Endothelial cell of umbilical vein (primary cell): ENCODE results near the gene STIM1. TPM values are rescaled to one million over a fixed set of nuclear protein-coding genes. Genes with fewer than 3 reads are reported as not detected.

Experiments
- BruUV-seq: library from RNA; stranded (reverse); fragments of 400-500 nt; replicated peaks from 2 replicates; lab custom pipeline; 2021; lab: Mats Ljungman, UMichigan
- CTCF ChIA-PET: fragments of 300-600, 350-600 bp; sonication (Branson Sonifier 250); formaldehyde crosslinking; loops from one replicate; lab custom pipeline; 2021; ENCODE audit warnings: antibody characterized with exemption, inconsistent platforms; lab: Charles Lee
- POLR2A ChIA-PET: fragments of 300-600, 350-600 bp; sonication (Branson Sonifier 250); formaldehyde crosslinking; loops from one replicate; lab custom pipeline; 2021; ENCODE audit warnings: antibody characterized with exemption, inconsistent platforms; lab: Charles Lee
- DNase-seq: peaks from one replicate; pipeline ENCODE4 v3.0.0-alpha.2; 2011; ENCODE audit warnings: low read depth, low spot score
- FAIRE-seq: peaks from 2 replicates; lab custom pipeline; 2011; peaks lifted over from hg19 to GRCh38; lab: Jason Lieb, UNC
- H2AFZ ChIP-seq: 2 replicates; pipeline ENCODE4 v1.6.0; 2012; ENCODE audit warnings: low read depth, low read length, control low read depth, inconsistent platforms
- H3K27ac ChIP-seq: 2 replicates; pipeline ENCODE4 v1.5.1; 2011; ENCODE audit warnings: low read depth, mild to moderate bottlenecking, control low read depth, low read length, moderate library complexity; ENCODE audit not compliant: insufficient read depth
- H3K27me3 ChIP-seq, 2 experiments: 2 replicates each; pipeline versions ENCODE4 v1.6.0 to v1.6.1; 2011; ENCODE audit warnings: low read length in 2 of 2, mixed read lengths in 1 of 2; ENCODE audit not compliant: control insufficient read depth in 2 of 2, insufficient read depth in 2 of 2
- H3K36me3 ChIP-seq, 2 experiments: 2 replicates in 1 of 2; 3 replicates in 1 of 2; pipeline ENCODE4 v1.5.1; 2011; ENCODE audit warnings: low read length in 2 of 2, mild to moderate bottlenecking in 1 of 2, moderate library complexity in 1 of 2; ENCODE audit not compliant: control insufficient read depth in 2 of 2, insufficient read depth in 2 of 2; ENCODE audit errors: extremely low read depth in 1 of 2
- H3K4me1 ChIP-seq: 3 replicates; pipeline ENCODE4 v1.5.1; 2011; ENCODE audit warnings: mild to moderate bottlenecking, low read length; ENCODE audit not compliant: control insufficient read depth, insufficient read depth; ENCODE audit errors: extremely low read depth
- H3K4me2 ChIP-seq: 2 replicates; pipeline ENCODE4 v1.6.1; 2011; ENCODE audit warnings: low read length, control low read depth, mixed read lengths; ENCODE audit not compliant: insufficient read depth
- H3K4me3 ChIP-seq, 3 experiments: fragments of 200-600 bp in 1 of 3; sonication (generic), shearing (Covaris generic) in 1 of 3; replicated peaks in 1 of 3; 2 replicates each; pipeline ENCODE4 v1.5.1; 2011 to 2016; ENCODE audit warnings: control low read depth in 3 of 3, low read length in 3 of 3, mild to moderate bottlenecking in 2 of 3, inconsistent platforms in 1 of 3, low read depth in 1 of 3, moderate library complexity in 1 of 3; ENCODE audit not compliant: insufficient read depth in 1 of 3
- H3K79me2 ChIP-seq: 2 replicates; pipeline ENCODE4 v1.6.0; 2012; ENCODE audit warnings: low read length, inconsistent platforms; ENCODE audit not compliant: control insufficient read depth, insufficient read depth
- H3K9ac ChIP-seq: replicated peaks from 2 replicates; pipeline ENCODE3; 2011; ENCODE audit warnings: low read length, control low read depth; ENCODE audit not compliant: insufficient read depth; ENCODE audit errors: extremely low read depth
- H3K9me1 ChIP-seq: replicated peaks from 3 replicates; pipeline ENCODE4 v1.6.0; 2011; ENCODE audit warnings: mild to moderate bottlenecking, low read length; ENCODE audit not compliant: control insufficient read depth, insufficient read depth; ENCODE audit errors: extremely low read depth
- H3K9me3 ChIP-seq: replicated peaks from 2 replicates; pipeline ENCODE4 v1.5.1; 2012; ENCODE audit warnings: low read length, inconsistent platforms; ENCODE audit not compliant: control insufficient read depth, insufficient read depth
- H4K20me1 ChIP-seq: replicated peaks from 2 replicates; pipeline ENCODE3; 2011; ENCODE audit warnings: mild to moderate bottlenecking, low read length; ENCODE audit not compliant: control insufficient read depth, insufficient read depth; ENCODE audit errors: extremely low read depth
- CTCF ChIP-seq, 2 donors: IDR thresholded peaks; 1 replicate in 1 of 2; 2 replicates in 1 of 2; pipeline ENCODE4 v1.5.1; 2011; ENCODE audit warnings: low read length in 2 of 2, mild to moderate bottlenecking in 2 of 2, moderate library complexity in 2 of 2, control low read depth in 1 of 2, inconsistent platforms in 1 of 2, low read depth in 1 of 2; ENCODE audit not compliant: insufficient read depth in 1 of 2; ENCODE audit errors: extremely low read depth in 1 of 2
- EZH2 ChIP-seq: IDR thresholded peaks from 2 replicates; pipeline ENCODE4 v1.6.1; 2012; ENCODE audit warnings: borderline replicate concordance, low read depth, mild to moderate bottlenecking, moderate library complexity, low read length, inconsistent platforms; ENCODE audit not compliant: severe bottlenecking
- FOS ChIP-seq: IDR thresholded peaks from 2 replicates; pipeline ENCODE4 v1.6.1; 2011; ENCODE audit warnings: mild to moderate bottlenecking, low read length, moderate library complexity, borderline replicate concordance; ENCODE audit not compliant: insufficient read depth
- GATA2 ChIP-seq: IDR thresholded peaks from 2 replicates; pipeline ENCODE4 v1.7.0; 2011; ENCODE audit warnings: low read depth, mild to moderate bottlenecking, moderate library complexity, mixed read lengths, low read length; ENCODE audit not compliant: insufficient read length, insufficient read depth
- JUN ChIP-seq: IDR thresholded peaks from 2 replicates; pipeline ENCODE4 v1.6.1; 2011; ENCODE audit warnings: borderline replicate concordance, low read depth; ENCODE audit not compliant: insufficient read length, insufficient read depth
- MAX ChIP-seq: IDR thresholded peaks from 2 replicates; pipeline ENCODE4 v1.6.1; 2011; ENCODE audit not compliant: insufficient read depth, insufficient read length
- MYC ChIP-seq: IDR thresholded peaks from one replicate; pipeline ENCODE4 v1.6.1; 2011; ENCODE audit warnings: mild to moderate bottlenecking, low read depth, low read length
- POLR2A ChIP-seq: IDR thresholded peaks from 2 replicates; pipeline ENCODE4 v1.6.1; 2012; ENCODE audit warnings: low read depth, mild to moderate bottlenecking, control low read depth, low read length
- POLR2AphosphoS5 ChIP-seq: IDR thresholded peaks from 2 replicates; pipeline ENCODE4 v1.6.1; 2012; ENCODE audit warnings: low read depth, mild to moderate bottlenecking, control low read depth, low read length, moderate library complexity; ENCODE audit not compliant: insufficient read depth
- dilution Hi-C: fragments of 300-500 bp; cut with MboI; formaldehyde crosslinking; loops from one replicate; pipeline ENCODE4 v1.15.0; 2019; ENCODE audit warnings: low sequenced_read_pairs; ENCODE audit not compliant: extremely low pct_ligation_motif_present
- intact Hi-C: fragments of 100-400 bp; cut with micrococcal nuclease; formaldehyde crosslinking; loops from one replicate; pipeline ENCODE4 v1.10.0; 2022
- polyA plus RNA-seq, 4 experiments: library from polyadenylated mRNA; depleted of rRNA in 3 of 4; stranded (reverse) in 3 of 4; unstranded in 1 of 4; fragments of >200 nt; gene quantifications; 2 replicates each; pipeline versions ENCODE4 v1.2.1 to v1.2.3, GENCODE V29; 2011 to 2012; ENCODE audit warnings: missing spikeins in 1 of 4
- total RNA-seq: library from RNA; stranded (reverse); gene quantifications from 2 replicates; pipeline ENCODE4 v1.2.3, GENCODE V29; 2021

The STIM1 gene
- total and polyA plus RNA-seq, 2 donors (not counting 3 experiments of a cell fraction or from before 2014, with no cell fraction given) = 32.7 to 33.4 TPM

GRCh38 chr11:3834349-3834663, 21.2 kb upstream of the STIM1 start:
- no peaks in the 10 kb centered on the region for H3K9me3 ChIP-seq
- no peak overlapping the region for H3K27ac ChIP-seq
- TF ChIP-seq FOS (no peak), JUN (no peak), POLR2AphosphoS5 (no peak), MAX (no peak), GATA2 (no peak), POLR2A (no peak), EZH2 (no peak), MYC (no peak), CTCF (IDR thresholded peaks at IDR 0.05; ENCODE audit: extremely low read depth in 1 of 2, insufficient read depth in 1 of 2, low read depth in 1 of 2, low read length in 2 of 2) (no peak)
- no TSS peak for BruUV-seq
- CTCF ChIA-PET = interaction anchor here (1.3 to 2.4 kb wide), 3 partner anchors 14 to 239 kb away, joined by 4 to 16 read pairs (median 4); no protein-coding TSS in a partner anchor
- dilution Hi-C loops (no loop called here), intact Hi-C loops (no loop called here)
- H3K9ac ChIP-seq = no peak overlapping the region
- peaks cover 2 to 3% of the 10 kb centered on the region in 2 experiments for H3K36me3 ChIP-seq
- peaks cover 78% of the 10 kb centered on the region for H3K79me2 ChIP-seq
- H3K4me3 ChIP-seq = no peak overlapping the region
- no peaks in the 10 kb centered on the region for H4K20me1 ChIP-seq
- no peaks in the 10 kb centered on the region for H3K9me1 ChIP-seq
- POLR2A ChIA-PET = no interaction called here
- peaks cover 29% of the 10 kb centered on the region for H3K4me1 ChIP-seq
- DNase-seq (no peak), FAIRE-seq (no peak)
- H3K27me3 ChIP-seq = no peaks in the 10 kb centered on the region
- no peak overlapping the region for H2AFZ ChIP-seq
- no peak overlapping the region for H3K4me2 ChIP-seq
